NCI-H526 (cell line): ENCODE results near the gene GTF2H4.

Experiments used
- DNase-seq, 2 experiments: peaks; one replicate each; lab custom pipeline; 2025; lab: John Stamatoyannopoulos, UW

Gene GTF2H4

GRCh38 chr6:30955367-30956042 lies 47.5 kb downstream of the GTF2H4 start:
- DNase-seq: peak in 1 of 2 experiments; percentile 61

GRCh38 chr6:30957716-30958115 lies 49.7 kb downstream of the GTF2H4 start:
- no peak for DNase-seq

- DNase-seq: peak in 1 of 2 experiments; percentile 11
Observed at GRCh38 chr6:30960907-30961673, 53.1 kb downstream of the GTF2H4 start.

- no peak for DNase-seq
Observed at GRCh38 chr6:30962716-30963115, 54.7 kb downstream of the GTF2H4 start.

- DNase-seq: no peak
Observed at GRCh38 chr6:30963641-30964040, 55.6 kb downstream of the GTF2H4 start.
